KOPT-K1 (cell line): Measurements from ENCODE around the gene SLC22A16.
"Not testable (repeated sequence)": the region's sequence is repeated elsewhere in the genome, so short reads cannot be mapped to it uniquely, and the experiment has no call there.

Experiments
- H3K27ac ChIP-seq: fragments of 200-600 bp; sonication (generic); 2 replicates; pipeline ENCODE4 v1.5.1; 2016; ENCODE audit warnings: antibody characterized with exemption, mild to moderate bottlenecking, low read depth, low read length; ENCODE audit not compliant: poor library complexity, severe bottlenecking
- H3K36me3 ChIP-seq: fragments of 200-600 bp; sonication (generic); 2 replicates; pipeline ENCODE4 v1.5.1; 2017; ENCODE audit warnings: antibody characterized with exemption, mild to moderate bottlenecking, low read length, moderate library complexity; ENCODE audit not compliant: insufficient read depth
- H3K9me3 ChIP-seq: fragments of 200-600 bp; sonication (generic); 2 replicates; pipeline ENCODE4 v1.5.1; 2017; ENCODE audit warnings: antibody characterized with exemption, low read length, mild to moderate bottlenecking; ENCODE audit not compliant: insufficient read depth, poor library complexity, severe bottlenecking

The SLC22A16 gene

DNA sequence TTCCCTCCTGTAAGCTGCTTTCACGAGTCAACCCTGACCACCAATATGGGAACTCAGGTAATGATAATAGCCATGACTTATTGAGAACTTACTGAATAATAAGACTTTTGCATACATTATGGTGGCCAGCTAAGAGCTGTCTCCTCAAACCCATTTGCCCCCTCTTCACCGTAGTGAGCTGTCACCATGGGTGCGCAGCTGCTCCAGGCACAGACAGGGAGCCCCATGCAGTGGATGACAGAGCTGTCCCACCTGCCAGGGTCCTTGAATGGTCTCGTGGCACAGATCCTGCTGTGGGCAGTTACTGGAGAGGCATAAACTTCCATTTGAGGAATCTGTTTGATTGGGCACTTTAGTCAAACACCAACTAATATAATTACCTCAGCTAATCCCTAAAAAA lies 1.9 kb downstream of the SLC22A16 start:
- Histone ChIP-seq H3K9me3 (peaks cover 3% of the 10 kb centered on the region), H3K36me3 (no peaks in the 10 kb centered on the region), H3K27ac (no peak overlapping the region)

DNA sequence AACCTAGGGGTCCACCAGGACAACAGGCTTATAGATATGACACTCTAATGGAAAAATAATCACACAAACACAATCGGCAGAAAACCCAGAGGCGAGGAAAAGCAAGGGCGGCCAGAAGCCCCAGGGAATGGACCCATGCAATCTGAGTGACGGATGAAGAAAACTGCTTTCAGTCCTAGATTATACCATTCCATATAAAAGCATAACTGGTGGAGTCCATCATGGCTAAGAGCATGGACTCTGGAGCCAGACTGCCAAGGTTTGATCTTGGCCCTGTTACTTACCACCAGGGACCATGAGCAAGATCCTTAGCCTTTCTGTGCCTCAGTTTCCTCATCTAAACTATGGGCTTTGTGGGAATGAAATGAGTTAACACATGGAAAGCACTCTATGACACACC lies 3.7 kb downstream of the SLC22A16 start:
- Histone ChIP-seq H3K36me3 (no peaks in the 10 kb centered on the region), H3K9me3 (peaks cover 3% of the 10 kb centered on the region), H3K27ac (no peak overlapping the region)

DNA sequence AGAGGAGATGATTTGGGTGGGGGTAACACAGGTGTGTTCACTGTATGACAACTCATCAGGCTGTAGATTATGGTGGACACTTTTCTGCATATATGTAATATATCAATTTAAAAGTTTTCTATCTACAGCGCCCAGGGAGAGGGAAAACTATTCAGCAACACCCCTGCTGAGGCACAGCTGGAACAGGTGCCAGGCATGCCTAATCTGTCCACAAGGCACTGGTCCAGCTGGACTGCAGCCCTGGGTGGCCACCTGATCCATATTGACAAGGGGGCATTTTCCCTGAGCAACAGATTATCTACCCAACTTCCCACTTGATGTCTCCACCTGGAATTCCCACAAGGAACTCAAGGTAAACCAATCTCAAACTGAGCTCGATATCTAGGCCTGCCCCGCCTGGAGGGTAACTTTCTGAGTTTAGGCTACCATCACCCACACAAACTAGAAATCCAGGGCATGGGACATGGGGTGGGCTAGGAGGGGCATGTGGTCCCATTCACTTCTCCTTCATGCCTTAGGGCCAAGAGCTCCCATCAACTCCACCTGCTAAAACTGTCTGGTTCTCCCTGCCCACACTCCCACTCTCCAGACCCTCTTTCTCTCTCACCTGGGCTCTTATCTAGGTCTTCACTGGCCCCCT lies 4.6 kb downstream of the SLC22A16 start:
- H3K9me3 ChIP-seq = peaks cover 3% of the 10 kb centered on the region
- no peak overlapping the region for H3K27ac ChIP-seq
- H3K36me3 ChIP-seq = no peaks in the 10 kb centered on the region

DNA sequence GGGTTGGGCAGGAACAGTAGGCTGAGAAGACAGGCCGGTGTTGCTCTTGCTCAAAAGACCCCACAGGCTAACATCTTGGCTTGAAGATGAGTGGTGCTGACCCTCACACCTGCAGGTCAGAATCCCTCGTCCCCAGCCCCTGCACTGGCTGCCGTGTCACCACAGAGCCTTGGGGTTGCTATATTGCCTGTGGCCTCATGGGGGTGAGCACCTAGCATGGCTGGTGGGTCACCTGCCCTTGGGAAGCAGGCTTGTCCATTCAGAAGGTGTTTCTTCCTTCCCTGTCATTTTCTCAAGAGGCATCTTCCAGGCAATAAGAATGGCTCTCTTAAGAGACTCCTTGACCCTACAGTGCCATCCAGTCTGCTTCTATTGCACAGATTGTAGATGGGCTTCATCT lies 7.7 kb downstream of the SLC22A16 start:
- Histone ChIP-seq H3K27ac (no peak overlapping the region), H3K9me3 (no peaks in the 10 kb centered on the region), H3K36me3 (no peaks in the 10 kb centered on the region)

DNA sequence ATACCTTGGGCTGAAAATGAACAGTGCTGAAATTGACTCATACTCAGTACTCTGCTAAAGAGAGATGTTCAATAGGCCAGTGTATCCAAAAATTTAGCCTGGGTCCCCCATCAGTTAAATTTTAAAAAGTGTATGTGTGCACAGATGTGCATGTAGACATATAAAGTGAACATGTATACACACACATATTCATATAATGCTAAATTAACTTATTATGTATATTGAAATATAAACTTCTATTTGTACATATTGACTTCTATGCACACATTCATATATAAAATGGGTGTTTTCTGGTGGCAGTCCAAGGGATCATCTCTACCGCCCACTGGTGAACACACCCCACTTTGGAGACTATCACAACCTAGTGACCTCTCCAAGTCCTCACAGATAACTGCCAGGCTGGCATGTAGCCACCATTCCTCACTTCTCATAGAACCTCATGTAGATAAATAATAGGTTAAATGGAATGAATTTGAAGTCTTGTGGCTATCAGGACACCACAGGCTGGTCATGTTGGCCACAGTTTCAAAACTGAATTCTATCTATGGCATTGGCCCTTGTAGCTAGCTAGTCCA lies 8.8 kb downstream of the SLC22A16 start:
- H3K36me3 ChIP-seq = no peaks in the 10 kb centered on the region
- no peak overlapping the region for H3K27ac ChIP-seq
- H3K9me3 ChIP-seq = peaks cover 7% of the 10 kb centered on the region

DNA sequence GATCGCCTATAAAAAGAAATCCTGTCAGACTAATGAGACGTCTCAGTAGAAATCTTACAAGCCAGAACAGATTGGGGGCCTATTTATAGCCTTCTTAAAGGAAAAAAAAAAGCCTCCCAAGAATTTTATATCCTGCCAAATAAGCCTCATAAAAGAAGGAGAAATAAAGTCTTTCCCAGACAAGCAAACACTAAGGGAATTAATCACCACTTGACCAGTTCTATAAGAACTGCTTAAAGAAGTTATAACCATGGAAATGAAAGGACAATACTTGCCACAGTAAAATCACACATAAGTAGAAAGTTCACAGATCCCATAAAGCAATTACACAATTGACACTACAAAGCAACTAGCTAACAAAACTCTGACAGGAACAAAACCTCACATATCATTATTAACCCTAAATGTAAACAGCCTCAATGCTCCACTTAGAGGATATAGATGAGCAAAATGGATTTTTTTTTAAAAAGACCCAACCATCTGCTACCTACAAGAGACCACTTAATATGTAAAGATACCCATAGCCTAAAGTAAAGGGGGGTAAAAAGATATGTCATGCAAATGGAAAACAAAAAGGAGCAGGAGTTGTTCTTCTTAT lies 13.4 kb downstream of the SLC22A16 start:
- no peaks in the 10 kb centered on the region for H3K36me3 ChIP-seq
- peaks cover 19% of the 10 kb centered on the region for H3K9me3 ChIP-seq
- no peak overlapping the region for H3K27ac ChIP-seq

DNA sequence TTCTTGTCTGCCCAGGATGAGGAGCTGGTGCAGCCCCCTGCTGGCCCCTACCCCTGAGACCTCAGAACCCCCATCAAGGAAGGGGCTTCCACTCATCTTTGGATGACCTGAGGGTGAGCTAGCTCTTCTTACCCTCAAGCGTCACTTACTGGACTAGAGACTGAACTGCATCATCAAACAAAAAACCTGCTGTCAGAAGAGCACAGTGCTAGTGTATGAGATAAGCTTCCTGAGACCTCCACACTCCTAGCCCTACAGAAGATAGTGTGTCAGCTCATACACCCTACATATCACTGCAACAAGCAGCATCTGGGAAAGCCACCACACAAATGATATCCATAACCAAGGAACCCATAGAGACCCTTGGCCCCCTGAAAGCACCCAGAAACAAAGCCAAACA lies 15.0 kb downstream of the SLC22A16 start:
- Histone ChIP-seq H3K9me3 (peaks cover 19% of the 10 kb centered on the region), H3K27ac (no peak overlapping the region), H3K36me3 (no peaks in the 10 kb centered on the region)

DNA sequence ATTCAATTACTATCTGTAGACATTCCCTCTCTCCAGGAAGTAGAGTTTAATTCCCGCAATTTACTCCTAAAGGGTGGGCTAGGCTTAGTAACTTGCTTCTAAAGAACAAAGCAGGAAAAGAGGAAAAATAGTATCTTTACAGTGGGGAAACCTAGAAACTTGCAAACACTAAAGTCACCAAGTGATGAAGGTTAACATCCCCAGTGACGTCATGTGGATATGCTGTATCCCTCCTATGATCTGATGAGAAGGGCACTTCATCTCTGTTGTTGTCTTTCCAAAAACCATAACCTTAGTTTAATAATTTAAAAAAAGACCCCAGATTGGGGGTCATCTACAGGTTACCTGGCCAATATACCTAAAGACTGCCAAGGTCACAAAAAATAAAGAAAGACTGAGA lies 17.3 kb downstream of the SLC22A16 start:
- H3K36me3 ChIP-seq = no peaks in the 10 kb centered on the region
- peaks cover 19% of the 10 kb centered on the region for H3K9me3 ChIP-seq

DNA sequence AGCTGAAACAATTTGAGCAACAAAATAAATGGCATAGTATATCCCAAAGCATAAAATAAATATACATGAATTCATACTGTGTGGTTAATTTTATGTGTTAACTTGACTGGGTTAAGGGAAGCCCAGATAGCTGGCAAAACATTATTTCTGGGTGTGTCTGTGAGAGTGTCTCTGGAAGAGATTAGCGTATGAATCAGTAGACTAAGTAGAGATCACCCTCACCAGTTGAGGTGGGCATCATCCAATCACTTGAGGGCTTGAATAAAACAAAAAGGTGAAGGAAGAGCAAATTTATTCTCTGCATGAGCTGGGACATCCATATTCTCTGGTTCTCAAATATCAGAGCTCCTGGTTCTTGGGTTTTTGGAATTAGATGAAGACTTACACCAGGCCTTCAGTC lies 17.9 kb downstream of the SLC22A16 start:
- H3K36me3 ChIP-seq = no peaks in the 10 kb centered on the region
- peaks cover 19% of the 10 kb centered on the region for H3K9me3 ChIP-seq
- H3K27ac ChIP-seq = no peak overlapping the region

More for the DNA sequence above, 17.3 kb downstream of the SLC22A16 start:
- H3K27ac ChIP-seq = no peak overlapping the region

DNA sequence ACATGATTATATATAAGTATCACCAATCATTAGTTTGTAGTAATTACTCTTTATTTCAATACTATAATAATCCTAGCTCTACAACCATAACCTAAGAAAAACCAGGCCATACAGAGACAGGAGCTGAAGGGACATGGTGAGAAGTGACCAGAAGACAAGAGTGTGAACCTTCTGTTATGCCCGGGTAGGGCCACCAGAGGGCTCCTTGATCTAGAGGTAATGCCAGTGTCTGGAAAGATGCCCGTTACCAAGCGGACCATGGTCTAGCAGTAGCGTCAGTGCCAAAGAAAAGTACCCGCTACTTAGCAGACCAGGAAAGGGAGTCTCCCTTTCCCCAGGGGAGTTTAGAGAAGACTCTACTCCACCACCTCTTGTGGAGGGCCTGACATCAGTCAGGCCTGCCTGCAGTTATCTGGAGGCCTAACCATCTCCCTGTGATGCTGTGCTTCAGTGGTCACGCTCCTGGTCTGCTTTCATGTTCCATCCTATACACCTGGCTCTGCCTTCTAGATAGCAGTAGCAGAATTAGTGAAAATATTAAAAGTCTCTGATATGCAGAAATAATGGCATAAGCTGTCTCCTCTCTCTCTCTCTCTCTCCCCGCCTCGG lies 18.7 kb downstream of the SLC22A16 start:
- not testable (repeated sequence) for H3K27ac ChIP-seq, H3K36me3 ChIP-seq
- peaks cover 13% of the 10 kb centered on the region for H3K9me3 ChIP-seq

DNA sequence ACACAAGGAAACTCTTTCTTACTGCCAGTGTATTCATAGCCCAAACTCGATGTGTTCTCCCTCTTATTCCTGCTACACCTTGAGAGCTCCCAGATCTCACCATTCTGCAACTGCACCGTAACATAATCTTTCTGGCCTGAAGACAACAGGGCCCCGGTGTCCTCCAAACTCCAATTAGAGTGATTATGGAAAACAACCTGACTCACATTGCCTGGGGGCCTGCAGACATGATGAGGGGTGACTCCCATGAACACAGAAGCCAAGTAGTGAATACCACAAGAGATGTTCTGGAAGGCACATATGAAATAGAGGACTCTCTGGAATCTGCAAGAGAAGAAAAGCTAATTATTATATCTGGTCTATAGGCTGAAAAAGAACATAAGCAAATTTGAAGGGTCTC lies 19.7 kb downstream of the SLC22A16 start:
- H3K36me3 ChIP-seq = no peaks in the 10 kb centered on the region
- H3K9me3 ChIP-seq = peaks cover 6% of the 10 kb centered on the region
- H3K27ac ChIP-seq = no peak overlapping the region

DNA sequence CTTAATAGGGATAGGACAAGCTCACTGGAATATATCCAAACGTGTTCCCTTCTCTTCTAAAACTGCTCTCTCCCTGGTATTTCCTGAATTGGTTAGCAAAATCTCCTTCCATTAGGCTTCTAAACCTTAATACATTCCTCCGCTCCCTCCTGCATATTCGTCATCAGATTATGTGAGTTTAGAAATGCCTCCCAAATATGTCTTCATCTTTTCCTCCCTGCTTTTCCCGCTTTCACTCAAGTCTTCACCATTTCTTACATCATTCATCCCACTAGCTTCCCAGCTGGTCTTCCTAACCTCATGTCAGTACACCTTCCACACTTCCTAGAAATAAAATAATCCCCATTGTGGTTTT lies 26.9 kb downstream of the SLC22A16 start:
- Histone ChIP-seq H3K9me3 (no peaks in the 10 kb centered on the region), H3K36me3 (no peaks in the 10 kb centered on the region), H3K27ac (no peak overlapping the region)

DNA sequence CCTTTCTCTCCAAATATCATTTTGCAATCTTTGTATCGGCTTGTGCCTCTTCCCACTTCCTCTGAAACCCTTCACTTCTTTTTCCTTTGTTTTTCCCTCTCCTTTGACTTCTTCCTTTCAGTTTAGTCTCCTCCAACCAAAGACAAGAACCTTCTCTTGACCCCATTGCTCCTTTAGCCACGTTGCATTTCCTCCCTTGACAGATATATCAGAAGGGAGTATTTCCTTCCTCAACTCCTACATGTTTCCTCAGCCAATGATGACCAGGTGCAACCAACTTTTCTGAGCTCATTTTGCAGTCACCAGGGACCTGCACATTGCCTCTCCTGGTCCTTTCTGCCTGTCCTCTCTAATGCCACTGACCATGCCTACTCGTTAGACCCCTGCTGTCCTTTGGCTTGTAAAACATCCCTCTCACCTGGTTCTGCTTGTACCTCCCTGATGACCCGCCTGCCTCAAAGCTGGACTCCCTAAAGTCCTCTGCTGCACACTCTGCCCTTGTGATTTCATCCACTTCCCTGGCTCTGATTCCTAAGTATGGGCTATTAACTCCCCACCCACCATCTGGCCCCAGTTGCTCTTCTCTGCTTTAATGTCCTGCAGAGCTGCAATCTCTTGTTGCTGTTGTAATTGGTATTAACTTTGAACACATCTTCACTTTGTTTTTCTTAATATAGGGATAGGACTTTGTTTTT lies 27.4 kb downstream of the SLC22A16 start:
- H3K36me3 ChIP-seq = no peaks in the 10 kb centered on the region
- no peak overlapping the region for H3K27ac ChIP-seq
- H3K9me3 ChIP-seq = no peaks in the 10 kb centered on the region

DNA sequence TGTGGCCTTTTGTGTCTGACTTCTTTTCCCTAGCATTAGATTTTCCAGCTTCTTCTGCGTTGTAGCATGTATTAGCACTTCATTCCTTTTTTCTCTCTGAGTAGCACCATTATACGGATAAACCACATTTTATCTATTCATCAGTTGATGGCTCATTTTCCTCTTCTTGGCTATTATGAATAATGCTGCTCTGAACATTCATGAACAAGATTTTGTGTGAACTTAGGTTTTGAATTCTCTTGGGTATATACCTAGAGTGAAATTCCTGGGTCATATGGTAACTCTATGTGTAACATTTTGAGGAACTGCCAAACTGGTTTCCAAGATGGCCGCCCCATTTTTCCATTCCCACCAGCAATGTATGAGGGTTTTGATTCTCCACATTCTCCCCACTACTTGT lies 28.7 kb downstream of the SLC22A16 start:
- Histone ChIP-seq H3K9me3 (no peaks in the 10 kb centered on the region), H3K27ac (no peak overlapping the region), H3K36me3 (no peaks in the 10 kb centered on the region)

DNA sequence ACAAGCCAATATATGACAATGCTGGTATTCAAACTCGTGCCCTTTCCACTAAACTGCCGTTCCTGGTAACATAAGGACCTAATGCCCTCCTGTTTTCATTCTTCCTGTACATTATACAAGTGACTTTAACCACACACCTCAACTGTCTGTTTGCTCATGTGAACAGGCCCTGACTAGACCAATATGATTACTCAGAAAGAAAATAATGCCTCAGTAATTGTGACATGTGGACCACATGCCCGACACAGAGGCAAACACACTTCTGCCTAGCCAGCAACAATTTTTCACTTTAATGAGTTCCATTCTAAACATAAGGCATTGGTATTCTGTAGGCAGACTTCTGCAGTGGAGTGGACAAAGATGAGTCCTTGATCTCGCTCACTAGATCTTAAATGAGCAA lies 30.0 kb downstream of the SLC22A16 start:
- Histone ChIP-seq H3K36me3 (no peaks in the 10 kb centered on the region), H3K9me3 (no peaks in the 10 kb centered on the region), H3K27ac (no peak overlapping the region)
